ENCODE results near the gene OSBPL9.

The OSBPL9 gene

DNA sequence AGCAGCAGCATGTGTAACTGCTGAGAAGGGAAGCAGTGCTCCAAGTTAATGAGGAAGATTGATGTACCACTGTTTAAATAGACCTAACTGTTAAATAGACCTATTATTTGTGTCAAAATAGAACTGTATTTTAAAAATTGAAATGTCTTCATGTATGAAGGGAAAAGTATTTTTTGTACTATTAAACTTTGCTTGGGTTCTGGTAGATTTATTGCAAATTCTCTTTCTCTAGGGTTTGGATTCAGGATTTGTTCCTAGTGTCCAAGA is 128.3 kb downstream of the OSBPL9 start:
- no peak for FAIRE-seq

DNA sequence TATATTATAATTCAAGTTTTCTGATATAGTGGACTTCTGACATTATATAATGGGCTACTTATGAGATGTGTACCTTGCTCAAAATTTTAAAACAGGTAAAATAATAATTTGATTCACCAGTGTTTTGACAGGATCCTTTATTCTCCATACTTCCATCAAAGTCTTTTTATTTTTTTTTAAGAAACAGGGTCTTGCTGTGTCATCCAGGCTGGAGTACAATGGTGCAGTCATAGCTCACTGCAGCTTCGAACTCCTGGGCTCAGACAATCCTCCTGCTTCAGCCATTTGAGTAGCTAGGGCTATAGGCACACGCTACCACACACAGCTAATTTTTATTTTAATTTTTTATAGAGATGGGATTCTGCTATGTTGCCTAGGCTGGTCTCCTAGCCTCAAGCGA is 132.3 kb downstream of the OSBPL9 start:
- no peak for FAIRE-seq

DNA sequence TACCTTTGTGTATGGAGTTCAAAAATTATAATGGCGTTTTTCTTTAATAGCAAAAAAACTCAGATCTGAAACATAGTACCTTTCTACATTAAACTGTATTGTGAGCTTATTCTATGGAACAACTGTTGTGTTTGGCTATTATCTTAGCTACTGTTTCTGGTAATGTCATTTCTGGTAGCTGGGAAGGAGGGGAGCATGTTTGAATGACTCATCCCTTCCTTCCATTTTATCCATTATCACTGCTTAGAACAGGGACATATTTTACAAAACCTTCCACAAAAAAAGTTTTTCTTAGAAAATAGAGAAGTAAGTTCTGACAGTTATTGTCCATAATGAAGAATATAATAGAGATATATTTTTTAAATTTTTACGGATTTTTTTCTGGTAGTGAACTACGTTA is 133.3 kb downstream of the OSBPL9 start:
- no peak for FAIRE-seq

- no peak for FAIRE-seq
Measured at GRCh38 chr1:51750729-51751128, 133.8 kb downstream of the OSBPL9 start.

GRCh38 chr1:51752073-51752948 is 135.4 kb downstream of the OSBPL9 start:
- FAIRE-seq: no peak

GRCh38 chr1:51753969-51754368 is 137.1 kb downstream of the OSBPL9 start:
- no peak for FAIRE-seq

- FAIRE-seq: no peak
Measured at GRCh38 chr1:51754666-51755065, 137.8 kb downstream of the OSBPL9 start.

DNA sequence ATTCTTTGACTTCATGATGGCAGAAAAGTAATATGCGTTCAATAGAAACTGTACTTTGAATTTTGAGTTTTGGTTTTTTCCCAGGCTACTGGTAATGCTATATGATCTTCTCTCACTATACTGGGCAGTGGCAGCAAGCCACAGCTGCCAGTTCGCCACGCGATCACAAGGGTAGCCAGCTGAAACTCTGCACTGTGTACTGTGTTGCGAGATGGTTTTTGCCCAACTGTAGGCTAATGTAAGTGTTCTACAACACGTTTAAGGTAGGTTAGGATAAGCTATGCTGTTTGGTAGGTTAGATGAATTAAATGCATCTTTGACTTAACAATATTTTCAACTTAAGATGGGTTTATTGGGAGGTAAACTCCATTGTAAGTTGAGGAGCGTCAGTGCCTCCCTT is 138.5 kb downstream of the OSBPL9 start:
- no peak for FAIRE-seq

GRCh38 chr1:51756290-51756689 is 139.4 kb downstream of the OSBPL9 start:
- FAIRE-seq: no peak

GRCh38 chr1:51758310-51758709 is 141.4 kb downstream of the OSBPL9 start:
- FAIRE-seq: no peak

DNA sequence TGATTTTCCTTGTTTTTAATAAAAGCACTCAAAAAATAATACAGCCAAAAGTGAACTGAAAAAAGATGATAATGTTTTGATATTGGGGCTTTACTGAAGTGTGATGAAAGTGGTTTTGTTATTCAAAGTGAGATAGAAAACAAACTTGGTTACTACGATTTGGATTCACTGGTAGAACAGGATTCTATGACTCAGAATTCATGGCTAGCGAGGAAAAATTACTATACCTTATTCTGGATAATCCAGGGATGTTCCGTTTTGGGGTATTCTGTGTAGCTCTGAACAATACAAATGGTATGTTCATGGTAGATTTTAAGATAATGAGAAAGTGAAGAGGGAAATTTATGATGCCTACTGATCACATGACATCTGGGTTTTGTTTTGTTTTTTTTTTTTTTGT is 144.0 kb downstream of the OSBPL9 start:
- FAIRE-seq: no peak

DNA sequence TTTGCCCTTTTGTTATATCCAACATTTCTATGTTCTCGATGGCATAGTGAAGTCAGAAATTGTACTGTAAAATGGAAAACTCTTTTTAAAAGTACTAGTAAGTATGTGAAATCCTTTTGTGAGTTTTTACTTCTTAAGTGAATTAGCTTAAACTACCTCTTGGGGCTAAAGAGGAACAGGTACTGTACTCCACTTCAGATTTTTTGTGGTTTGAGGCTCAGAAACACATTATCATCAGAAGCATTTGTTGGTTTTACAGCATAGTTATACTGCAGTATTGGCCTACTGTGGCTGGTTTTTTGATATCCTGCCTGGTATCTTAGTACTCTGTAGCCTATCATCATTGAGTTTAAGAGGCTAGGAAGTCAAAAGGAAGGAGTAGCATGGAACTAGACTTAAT is 144.5 kb downstream of the OSBPL9 start:
- FAIRE-seq: no peak

GRCh38 chr1:51768971-51769588 is 152.2 kb downstream of the OSBPL9 start:
- peak; percentile 83 for FAIRE-seq

GRCh38 chr1:51776408-51776807 is 159.5 kb downstream of the OSBPL9 start:
- FAIRE-seq: no peak

DNA sequence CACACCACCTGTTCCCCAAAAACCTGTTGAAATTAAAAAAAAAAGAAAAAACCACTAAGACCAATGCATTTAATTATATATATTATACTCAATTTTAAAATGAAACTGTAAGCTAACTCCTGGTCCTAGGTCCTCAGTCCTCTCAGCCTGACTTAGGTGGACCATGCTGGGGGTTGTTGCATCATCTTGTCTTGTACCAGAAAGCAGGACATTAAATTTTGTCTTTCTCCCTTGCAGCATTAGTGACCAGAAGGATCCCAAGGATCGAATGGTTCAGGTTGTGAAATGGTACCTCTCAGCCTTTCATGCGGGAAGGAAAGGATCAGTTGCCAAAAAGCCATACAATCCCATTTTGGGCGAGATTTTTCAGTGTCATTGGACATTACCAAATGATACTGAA is 164.0 kb downstream of the OSBPL9 start:
- FAIRE-seq: no peak

DNA sequence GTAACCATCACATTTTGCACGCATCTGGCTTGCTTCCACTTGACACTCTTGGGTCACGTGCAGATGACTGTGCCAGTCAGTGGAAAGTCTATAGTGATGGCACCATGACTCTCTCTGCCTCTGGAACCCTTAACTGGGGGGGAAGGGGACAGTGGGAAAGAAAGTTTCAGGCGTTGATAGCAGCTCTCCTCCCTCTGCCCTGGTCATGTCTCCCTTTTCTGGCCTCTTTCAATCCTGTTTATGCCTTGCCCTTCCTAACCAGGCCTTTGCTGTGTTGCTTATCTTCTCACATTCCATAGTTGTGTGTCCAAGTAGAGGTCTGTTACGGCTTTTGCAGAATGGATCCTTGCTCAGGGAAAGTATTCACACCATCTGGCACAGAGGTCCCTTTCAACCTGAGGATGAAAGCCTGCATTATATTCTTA is 168.1 kb downstream of the OSBPL9 start:
- FAIRE-seq: no peak

- no peak for FAIRE-seq
Measured at GRCh38 chr1:51788938-51789337, 172.0 kb downstream of the OSBPL9 start.

- no peak for FAIRE-seq
Measured at GRCh38 chr1:51789342-51789741, 172.4 kb downstream of the OSBPL9 start.

GRCh38 chr1:51790385-51790784 is 173.5 kb downstream of the OSBPL9 start:
- no peak for FAIRE-seq

DNA sequence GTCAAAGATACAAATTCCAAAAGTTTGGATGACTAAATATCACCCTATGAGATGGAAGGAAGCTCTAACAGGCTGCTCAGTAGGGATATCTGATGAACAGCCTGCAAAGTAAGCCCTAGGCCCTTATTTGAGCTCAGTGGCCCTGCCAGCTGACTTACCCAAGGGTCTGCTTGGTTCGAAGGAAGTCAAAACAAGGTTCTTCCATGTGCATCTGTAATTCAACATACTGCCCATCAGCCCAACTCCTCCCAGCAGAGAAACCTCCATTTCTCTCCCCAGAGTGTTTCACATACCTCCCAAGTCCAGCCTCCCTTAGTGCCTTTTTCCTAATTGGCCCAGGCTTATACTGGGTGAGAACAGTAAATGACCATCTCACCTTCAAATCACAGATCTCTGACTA is 175.0 kb downstream of the OSBPL9 start:
- FAIRE-seq: no peak

DNA sequence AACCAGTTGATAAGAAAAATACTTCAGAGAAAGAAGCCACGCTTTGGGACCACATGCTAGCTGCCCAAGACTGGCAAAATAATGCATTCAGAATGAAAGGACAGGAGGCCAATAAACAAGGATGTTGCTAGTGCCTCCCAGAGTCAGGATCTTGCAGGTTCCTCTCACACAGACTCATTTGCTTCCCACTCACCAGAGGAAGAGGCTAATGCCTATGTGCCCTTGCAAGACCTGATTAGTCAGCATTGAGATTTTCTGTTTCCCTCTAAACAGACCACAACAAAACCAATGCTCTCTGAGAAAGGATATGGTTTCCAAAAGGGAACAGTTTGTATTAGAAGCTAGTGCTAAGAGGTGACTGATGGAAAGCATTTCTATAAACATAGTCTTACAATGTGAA is 176.0 kb downstream of the OSBPL9 start:
- no peak for FAIRE-seq

DNA sequence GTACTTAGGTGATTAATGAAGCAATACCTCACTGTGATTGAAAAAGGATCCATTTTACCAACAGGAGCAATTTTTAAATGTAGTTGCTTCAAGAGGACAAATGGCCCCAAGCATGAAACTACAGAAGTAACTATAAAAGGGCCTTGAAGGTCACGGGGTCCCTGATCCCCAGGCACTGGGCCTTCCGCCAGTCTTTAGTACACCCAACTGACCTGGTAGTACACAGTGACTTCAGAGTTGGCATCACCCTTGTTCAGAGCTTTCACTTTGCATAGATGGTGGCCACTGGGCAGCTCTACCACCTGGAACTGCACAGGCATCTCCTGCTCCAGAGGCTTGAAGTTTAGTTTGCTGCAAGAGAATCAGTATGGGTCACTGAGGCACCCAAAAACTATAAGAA is 177.4 kb downstream of the OSBPL9 start:
- no peak for FAIRE-seq

DNA sequence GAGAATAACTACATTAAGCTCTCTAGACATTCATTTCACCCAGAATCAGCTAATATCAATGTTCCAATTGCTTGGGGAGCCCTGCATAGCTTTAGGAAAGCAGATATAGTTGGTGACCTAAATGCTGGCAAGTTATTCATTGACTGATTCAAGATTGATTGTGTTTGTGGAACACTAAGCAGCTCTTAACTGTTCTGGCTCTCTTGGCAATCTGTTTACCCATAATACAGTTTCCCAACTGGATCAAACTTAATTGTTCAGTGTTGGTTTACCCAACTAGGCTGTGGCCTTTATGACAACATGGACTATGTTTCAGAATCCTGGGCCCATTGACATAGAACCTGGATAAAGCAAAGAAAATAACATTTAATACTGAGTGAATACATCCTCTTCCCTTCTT is 178.0 kb downstream of the OSBPL9 start:
- FAIRE-seq: no peak

GRCh38 chr1:51799372-51799771 is 182.5 kb downstream of the OSBPL9 start:
- FAIRE-seq: no peak

- no peak for FAIRE-seq
Measured at GRCh38 chr1:51814513-51814912, 197.6 kb downstream of the OSBPL9 start.

Measured in endometrium (tissue), 2 donors.